Ectodermal cell (in vitro differentiated cells): Measurements from ENCODE around the gene CDO1.

Experiments
- H3K27ac ChIP-seq: 2 replicates; pipeline ENCODE4 v1.7.0; 2013; ENCODE audit warnings: mild to moderate bottlenecking, low read depth, low read length; ENCODE audit not compliant: insufficient read depth, poor library complexity, severe bottlenecking
- H3K27me3 ChIP-seq: 2 replicates; pipeline ENCODE4 v1.7.0; 2013; ENCODE audit warnings: mild to moderate bottlenecking, low read length; ENCODE audit not compliant: insufficient read depth, control insufficient read depth, poor library complexity, severe bottlenecking
- H3K36me3 ChIP-seq: one replicate; pipeline ENCODE4 v1.7.0; 2013; ENCODE audit warnings: low read length; ENCODE audit not compliant: control insufficient read depth, insufficient read depth
- H3K4me1 ChIP-seq: one replicate; pipeline ENCODE4 v1.7.0; 2013; ENCODE audit warnings: low read length; ENCODE audit not compliant: control insufficient read depth, insufficient read depth
- H3K4me3 ChIP-seq: 2 replicates; pipeline ENCODE4 v1.7.0; 2013; ENCODE audit warnings: low read depth, low read length, control low read depth; ENCODE audit not compliant: insufficient read depth
- H3K9me3 ChIP-seq: 2 replicates; pipeline ENCODE4 v1.7.0; 2013; ENCODE audit warnings: mild to moderate bottlenecking, low read length, moderate library complexity; ENCODE audit not compliant: control insufficient read depth
- WGBS, 2 experiments: methylation state at CpG; one replicate each; pipeline ENCODE4 v1.1.7; 2013; ENCODE audit warnings: missing lambda C conversion rate in 2 of 2; 5-methylcytosine and 5-hydroxymethylcytosine counted together

The CDO1 gene

GRCh38 chr5:115796656-115797055 is 19.8 kb downstream of the CDO1 start:
- no peak overlapping the region for H3K4me3 ChIP-seq
- H3K27ac ChIP-seq, result no peak overlapping the region
- H3K27me3 ChIP-seq, result no peaks in the 10 kb centered on the region
- no peaks in the 10 kb centered on the region for H3K36me3 ChIP-seq
- no peaks in the 10 kb centered on the region for H3K9me3 ChIP-seq
- H3K4me1 ChIP-seq, result no peaks in the 10 kb centered on the region
- WGBS, 2 experiments, result 87 to 93% methylated on average over 2 to 3 of the region's 3 CpGs

DNA sequence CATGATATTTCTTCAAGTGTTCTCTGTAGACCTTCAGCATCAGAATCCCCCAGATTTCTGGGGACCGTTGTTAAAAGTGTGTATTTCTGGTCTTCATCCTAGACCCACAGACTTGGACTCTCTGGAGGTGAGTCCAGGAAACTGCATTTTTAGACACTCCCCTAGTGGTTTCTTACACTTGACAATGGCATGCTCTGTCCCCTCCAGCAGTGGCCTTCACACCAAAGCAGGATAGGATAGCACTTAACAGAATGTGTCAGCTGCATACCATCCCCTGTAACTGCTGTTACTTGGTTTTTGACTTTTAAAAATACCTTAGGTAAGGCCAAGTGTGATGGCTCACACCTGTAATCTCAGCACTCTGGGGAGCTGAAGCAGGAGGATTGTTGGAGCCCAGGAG is 20.8 kb downstream of the CDO1 start:
- H3K27me3 ChIP-seq, result no peaks in the 10 kb centered on the region
- H3K4me3 ChIP-seq, result no peak overlapping the region
- H3K4me1 ChIP-seq, result no peaks in the 10 kb centered on the region
- no peaks in the 10 kb centered on the region for H3K36me3 ChIP-seq
- H3K9me3 ChIP-seq, result no peaks in the 10 kb centered on the region
- 91 to 100% methylated on average over 1 of the region's 1 CpG for WGBS, 2 experiments
- no peak overlapping the region for H3K27ac ChIP-seq

- H3K4me1 ChIP-seq, result peaks cover 8% of the 10 kb centered on the region
- 88% methylated on average over 1 of the region's 1 CpG; no CpG with 5 or more reads in 1 of the 2 experiments for WGBS, 2 experiments
- H3K4me3 ChIP-seq, result no peak overlapping the region
- no peak overlapping the region for H3K27ac ChIP-seq
- no peaks in the 10 kb centered on the region for H3K36me3 ChIP-seq
- H3K9me3 ChIP-seq, result no peaks in the 10 kb centered on the region
- H3K27me3 ChIP-seq, result no peaks in the 10 kb centered on the region
Observed at GRCh38 chr5:115788440-115788839, 28.0 kb downstream of the CDO1 start.

GRCh38 chr5:115787426-115787825 is 29.0 kb downstream of the CDO1 start:
- no peaks in the 10 kb centered on the region for H3K9me3 ChIP-seq
- no peak overlapping the region for H3K27ac ChIP-seq
- 0% methylated on average over 1 of the region's 1 CpG for WGBS, 2 experiments
- peaks cover 8% of the 10 kb centered on the region for H3K4me1 ChIP-seq
- H3K4me3 ChIP-seq, result no peak overlapping the region
- H3K27me3 ChIP-seq, result no peaks in the 10 kb centered on the region
- H3K36me3 ChIP-seq, result no peaks in the 10 kb centered on the region

DNA sequence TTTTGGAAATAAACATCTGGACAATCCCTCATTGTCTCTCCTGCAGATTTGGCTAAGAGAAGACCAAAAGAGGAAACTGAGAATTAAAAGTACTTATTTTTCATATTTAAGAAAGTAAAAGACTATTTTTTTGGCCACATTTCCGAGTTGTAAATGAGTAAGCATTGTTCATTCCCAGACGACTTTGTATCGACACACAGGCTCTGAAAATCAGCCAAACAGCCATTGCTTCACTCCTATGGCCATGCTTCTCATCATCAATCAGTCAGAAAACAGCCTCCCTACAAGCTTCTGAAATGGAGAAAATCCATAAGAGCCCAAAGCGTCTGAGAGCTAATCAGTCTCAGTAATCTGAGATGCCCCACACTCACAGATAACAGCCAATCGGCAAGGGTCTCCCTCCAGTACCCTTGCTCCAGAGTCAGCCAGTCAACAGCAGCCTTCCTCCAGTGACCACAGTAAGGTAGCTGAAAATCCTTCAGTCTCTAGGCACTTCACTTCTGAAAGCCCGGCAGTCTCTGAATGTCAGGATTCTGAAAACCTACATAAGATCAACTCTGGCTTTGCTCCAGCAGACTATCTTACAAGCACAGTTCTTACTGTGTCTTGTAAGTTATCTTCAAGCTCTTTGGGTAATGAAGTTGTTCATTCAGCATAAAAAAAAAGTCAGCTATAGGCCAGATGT is 30.9 kb downstream of the CDO1 start:
- 47 to 52% methylated on average over 6 of the region's 6 CpGs for WGBS, 2 experiments
- peak overlapping the region; percentile 46 for H3K27ac ChIP-seq
- H3K9me3 ChIP-seq, result no peaks in the 10 kb centered on the region
- H3K4me1 ChIP-seq, result peaks cover 8% of the 10 kb centered on the region
- H3K36me3 ChIP-seq, result no peaks in the 10 kb centered on the region
- H3K27me3 ChIP-seq, result no peaks in the 10 kb centered on the region
- no peak overlapping the region for H3K4me3 ChIP-seq

DNA sequence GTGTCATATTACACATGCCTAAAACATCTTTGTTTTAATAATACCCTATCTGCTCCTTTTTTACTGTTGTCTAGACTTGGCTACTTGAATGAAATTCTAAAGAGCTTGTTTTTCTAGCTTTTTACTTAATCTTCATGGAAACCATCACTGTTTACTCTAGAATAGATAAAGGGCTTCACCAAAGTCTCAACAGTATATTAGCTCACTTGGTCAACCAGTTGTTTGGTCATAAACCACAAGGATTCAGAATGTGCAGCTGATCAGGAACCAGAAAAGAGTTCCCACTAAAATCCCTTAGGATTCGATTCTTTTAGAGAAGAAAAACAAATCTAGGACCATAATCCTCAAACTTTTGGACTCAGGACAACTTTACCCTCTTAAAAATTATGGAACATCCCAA is 38.0 kb downstream of the CDO1 start:
- Histone ChIP-seq H3K4me3 (no peak overlapping the region), H3K27me3 (no peaks in the 10 kb centered on the region), H3K4me1 (no peaks in the 10 kb centered on the region), H3K9me3 (no peaks in the 10 kb centered on the region), H3K27ac (no peak overlapping the region), H3K36me3 (no peaks in the 10 kb centered on the region)
- WGBS, 2 experiments, result 88 to 100% methylated on average over 1 of the region's 1 CpG

DNA sequence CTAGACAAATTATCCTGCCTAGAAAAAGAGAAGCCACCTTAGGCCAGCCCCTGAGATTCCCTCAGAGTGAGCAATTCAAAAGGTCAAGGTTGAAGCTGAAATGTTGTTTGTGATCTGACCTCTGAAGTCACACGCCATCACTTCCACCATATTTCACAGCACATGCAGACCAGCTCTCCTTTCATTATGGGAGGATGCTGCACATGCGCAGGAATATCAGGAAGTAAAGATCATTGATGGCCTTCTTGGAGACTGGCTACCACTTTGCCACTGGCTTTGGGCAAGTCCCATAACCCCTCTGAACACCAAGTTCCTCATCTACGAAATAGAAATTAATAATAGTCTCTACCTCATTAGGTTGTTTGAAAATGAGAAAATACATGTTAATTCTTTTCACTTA is 39.5 kb downstream of the CDO1 start:
- Histone ChIP-seq H3K36me3 (no peaks in the 10 kb centered on the region), H3K27ac (no peak overlapping the region), H3K4me1 (no peaks in the 10 kb centered on the region), H3K27me3 (no peaks in the 10 kb centered on the region), H3K4me3 (no peak overlapping the region), H3K9me3 (no peaks in the 10 kb centered on the region)
- WGBS, 2 experiments, result 97 to 100% methylated on average over 2 of the region's 3 CpGs

DNA sequence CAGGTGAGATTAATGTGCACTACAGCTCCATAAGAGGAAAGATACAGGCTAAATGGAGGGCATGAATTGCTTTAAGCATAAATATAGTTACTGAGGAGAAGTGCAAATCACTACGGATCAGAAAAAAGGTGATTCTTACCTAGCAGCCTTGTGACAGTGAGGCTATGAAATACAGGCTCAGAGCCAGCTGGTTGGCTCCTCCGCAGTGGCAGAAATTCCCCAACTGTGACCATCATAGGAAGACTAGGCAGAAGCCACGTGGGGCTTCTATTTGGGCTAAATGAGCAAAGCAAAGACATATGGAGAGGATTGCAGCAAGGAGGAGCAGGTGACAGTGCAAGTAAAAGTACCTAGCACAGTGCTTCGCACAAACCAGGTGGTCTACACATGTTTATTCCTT is 40.5 kb downstream of the CDO1 start:
- Histone ChIP-seq H3K27me3 (no peaks in the 10 kb centered on the region), H3K36me3 (no peaks in the 10 kb centered on the region)
- 76 to 79% methylated on average over 4 of the region's 4 CpGs for WGBS, 2 experiments

GRCh38 chr5:115774684-115775083 is 41.8 kb downstream of the CDO1 start:
- Histone ChIP-seq H3K27ac (no peak overlapping the region), H3K27me3 (no peaks in the 10 kb centered on the region), H3K36me3 (no peaks in the 10 kb centered on the region), H3K9me3 (no peaks in the 10 kb centered on the region), H3K4me1 (no peaks in the 10 kb centered on the region), H3K4me3 (no peak overlapping the region)
- 95 to 97% methylated on average over 3 of the region's 3 CpGs for WGBS, 2 experiments

More for the DNA sequence above, 40.5 kb downstream of the CDO1 start:
- no peaks in the 10 kb centered on the region for H3K4me1 ChIP-seq
- no peak overlapping the region for H3K27ac ChIP-seq
- no peak overlapping the region for H3K4me3 ChIP-seq
- H3K9me3 ChIP-seq, result no peaks in the 10 kb centered on the region

- Histone ChIP-seq H3K4me1 (no peaks in the 10 kb centered on the region), H3K36me3 (no peaks in the 10 kb centered on the region), H3K4me3 (no peak overlapping the region), H3K27me3 (no peaks in the 10 kb centered on the region), H3K9me3 (no peaks in the 10 kb centered on the region), H3K27ac (no peak overlapping the region)
- 87 to 89% methylated on average over 2 of the region's 2 CpGs for WGBS, 2 experiments
Observed at GRCh38 chr5:115772731-115773475, 43.6 kb downstream of the CDO1 start.
